ENCODE data around the gene SLC30A4.

SLC30A4 gene

DNA sequence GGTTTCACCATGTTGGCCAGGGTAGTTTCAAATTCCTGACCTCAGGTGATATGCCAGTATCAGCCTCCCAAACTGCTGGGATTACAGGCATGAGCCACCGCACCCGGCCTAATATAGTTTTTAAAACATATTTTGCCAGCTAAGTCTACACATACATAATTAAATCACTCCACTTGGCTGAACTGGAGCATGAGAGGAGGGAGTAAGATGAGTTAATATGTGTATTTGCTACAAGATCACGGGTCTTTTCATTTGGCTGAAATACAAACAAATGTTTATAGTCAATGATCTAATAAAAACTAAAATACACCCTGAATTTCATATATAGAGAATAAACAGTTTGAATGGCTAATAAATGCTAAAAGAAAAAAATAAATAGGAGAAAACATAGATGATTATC, 25.3 kb downstream of the SLC30A4 start:
- H3K9me3 ChIP-seq (ENCODE audit: severe bottlenecking): no peaks in the 10 kb centered on the region
- H3K4me3 ChIP-seq (ENCODE audit: severe bottlenecking): no peak overlapping the region
- H3K27me3 ChIP-seq (ENCODE audit: insufficient read depth, poor library complexity, severe bottlenecking): no peaks in the 10 kb centered on the region
- no peak overlapping the region for H3K27ac ChIP-seq (ENCODE audit: poor library complexity, severe bottlenecking)
- no peak for DNase-seq (ENCODE audit: low spot score)
- no peak for ATAC-seq (ENCODE audit: low read depth)
- no peaks in the 10 kb centered on the region for H3K36me3 ChIP-seq (ENCODE audit: low read depth)
- TF ChIP-seq, protein P1, sequence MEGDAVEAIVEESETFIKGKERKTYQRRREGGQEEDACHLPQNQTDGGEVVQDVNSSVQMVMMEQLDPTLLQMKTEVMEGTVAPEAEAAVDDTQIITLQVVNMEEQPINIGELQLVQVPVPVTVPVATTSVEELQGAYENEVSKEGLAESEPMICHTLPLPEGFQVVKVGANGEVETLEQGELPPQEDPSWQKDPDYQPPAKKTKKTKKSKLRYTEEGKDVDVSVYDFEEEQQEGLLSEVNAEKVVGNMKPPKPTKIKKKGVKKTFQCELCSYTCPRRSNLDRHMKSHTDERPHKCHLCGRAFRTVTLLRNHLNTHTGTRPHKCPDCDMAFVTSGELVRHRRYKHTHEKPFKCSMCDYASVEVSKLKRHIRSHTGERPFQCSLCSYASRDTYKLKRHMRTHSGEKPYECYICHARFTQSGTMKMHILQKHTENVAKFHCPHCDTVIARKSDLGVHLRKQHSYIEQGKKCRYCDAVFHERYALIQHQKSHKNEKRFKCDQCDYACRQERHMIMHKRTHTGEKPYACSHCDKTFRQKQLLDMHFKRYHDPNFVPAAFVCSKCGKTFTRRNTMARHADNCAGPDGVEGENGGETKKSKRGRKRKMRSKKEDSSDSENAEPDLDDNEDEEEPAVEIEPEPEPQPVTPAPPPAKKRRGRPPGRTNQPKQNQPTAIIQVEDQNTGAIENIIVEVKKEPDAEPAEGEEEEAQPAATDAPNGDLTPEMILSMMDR (IDR thresholded peaks at IDR 0.05; ENCODE audit: poor library complexity, severe bottlenecking): no peak
- peaks cover 4% of the 10 kb centered on the region for H3K4me1 ChIP-seq (ENCODE audit: insufficient read depth, poor library complexity, severe bottlenecking)

DNA sequence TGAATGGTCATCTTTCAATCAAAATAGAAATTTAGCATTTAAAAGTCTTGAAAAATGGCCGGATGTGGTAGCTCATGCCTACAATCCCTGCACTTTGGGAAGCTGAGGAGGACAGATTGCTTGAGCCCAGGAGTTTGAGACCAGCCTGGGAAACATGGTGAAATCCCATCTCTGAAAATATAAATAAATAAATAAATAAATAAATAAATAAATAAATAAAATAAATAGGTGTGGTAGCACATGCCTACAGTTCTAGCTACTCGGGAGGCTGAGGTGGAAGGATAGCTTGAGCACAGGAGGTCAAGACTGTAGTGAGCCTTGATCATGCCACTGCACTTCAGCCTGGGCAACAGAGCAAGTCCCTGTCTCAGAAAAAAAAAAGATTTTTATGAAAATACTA, 25.9 kb downstream of the SLC30A4 start:
- Histone ChIP-seq H3K36me3 (ENCODE audit: low read depth) (no peaks in the 10 kb centered on the region), H3K4me1 (ENCODE audit: insufficient read depth, poor library complexity, severe bottlenecking) (peaks cover 4% of the 10 kb centered on the region), H3K27ac (ENCODE audit: poor library complexity, severe bottlenecking) (no peak overlapping the region), H3K27me3 (ENCODE audit: insufficient read depth, poor library complexity, severe bottlenecking) (no peaks in the 10 kb centered on the region), H3K9me3 (ENCODE audit: severe bottlenecking) (no peaks in the 10 kb centered on the region), H3K4me3 (ENCODE audit: severe bottlenecking) (no peak overlapping the region)
- DNase-seq (ENCODE audit: low spot score) (no peak), ATAC-seq (ENCODE audit: low read depth) (no peak)
- TF ChIP-seq, protein P1 (IDR thresholded peaks at IDR 0.05; ENCODE audit: poor library complexity, severe bottlenecking): no peak

DNA sequence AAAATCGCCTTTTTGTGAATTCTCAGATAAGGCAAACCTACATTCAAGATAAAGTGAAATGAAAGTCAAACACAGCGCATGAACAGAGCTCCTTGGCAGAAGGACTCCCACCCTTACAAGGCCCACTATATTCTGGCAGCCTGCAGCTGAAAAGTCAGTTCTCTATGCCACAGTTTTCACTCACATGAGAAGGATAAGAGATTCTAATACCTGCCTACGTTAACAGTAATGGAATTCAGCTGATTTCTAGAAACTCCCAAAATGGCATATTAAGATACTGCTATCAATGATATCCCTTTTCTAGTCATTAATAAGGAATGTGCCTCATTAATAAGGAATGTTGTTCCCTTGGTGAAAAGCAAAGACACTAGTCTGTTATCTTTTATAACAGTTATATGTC, 27.0 kb downstream of the SLC30A4 start:
- DNase-seq (ENCODE audit: low spot score) (no peak), ATAC-seq (ENCODE audit: low read depth) (no peak)
- Histone ChIP-seq H3K9me3 (ENCODE audit: severe bottlenecking) (no peaks in the 10 kb centered on the region), H3K27me3 (ENCODE audit: insufficient read depth, poor library complexity, severe bottlenecking) (no peaks in the 10 kb centered on the region), H3K36me3 (ENCODE audit: low read depth) (no peaks in the 10 kb centered on the region), H3K27ac (ENCODE audit: poor library complexity, severe bottlenecking) (no peak overlapping the region), H3K4me1 (ENCODE audit: insufficient read depth, poor library complexity, severe bottlenecking) (peaks cover 4% of the 10 kb centered on the region), H3K4me3 (ENCODE audit: severe bottlenecking) (no peak overlapping the region)
- TF ChIP-seq, protein P1 (IDR thresholded peaks at IDR 0.05; ENCODE audit: poor library complexity, severe bottlenecking): no peak

- TF ChIP-seq, protein P1 (IDR thresholded peaks at IDR 0.05; ENCODE audit: poor library complexity, severe bottlenecking): no peak
- ATAC-seq (ENCODE audit: low read depth) (no peak), DNase-seq (ENCODE audit: low spot score) (no peak)
- H3K4me1 ChIP-seq (ENCODE audit: insufficient read depth, poor library complexity, severe bottlenecking): no peaks in the 10 kb centered on the region
- H3K9me3 ChIP-seq (ENCODE audit: severe bottlenecking): no peaks in the 10 kb centered on the region
- H3K27ac ChIP-seq (ENCODE audit: poor library complexity, severe bottlenecking): no peak overlapping the region
- peaks cover 11% of the 10 kb centered on the region for H3K36me3 ChIP-seq (ENCODE audit: low read depth)
- H3K27me3 ChIP-seq (ENCODE audit: insufficient read depth, poor library complexity, severe bottlenecking): no peaks in the 10 kb centered on the region
- no peak overlapping the region for H3K4me3 ChIP-seq (ENCODE audit: severe bottlenecking)
Measured at GRCh38 chr15:45489690-45490238, 32.8 kb downstream of the SLC30A4 start.

DNA sequence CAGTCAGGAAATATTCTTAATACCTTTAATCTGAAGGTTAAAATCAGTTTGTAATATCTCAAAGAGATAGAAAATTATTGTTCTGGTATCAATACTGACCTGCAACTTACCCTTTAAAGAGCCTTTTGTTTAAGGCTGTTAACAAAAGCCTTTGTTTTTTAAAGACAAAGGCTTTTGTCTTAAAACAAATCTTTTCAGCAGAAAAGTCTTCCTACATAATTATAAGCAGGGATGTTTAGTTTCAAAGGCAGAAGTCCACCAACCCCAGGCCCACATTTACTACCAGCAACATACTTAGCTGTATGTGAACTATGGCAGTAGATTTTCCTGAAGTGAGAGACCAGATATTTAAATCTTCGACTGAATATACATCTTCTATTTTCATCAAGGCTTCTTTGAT, 36.2 kb downstream of the SLC30A4 start:
- Histone ChIP-seq H3K4me3 (ENCODE audit: severe bottlenecking) (no peak overlapping the region), H3K36me3 (ENCODE audit: low read depth) (peaks cover 11% of the 10 kb centered on the region), H3K27ac (ENCODE audit: poor library complexity, severe bottlenecking) (no peak overlapping the region), H3K4me1 (ENCODE audit: insufficient read depth, poor library complexity, severe bottlenecking) (no peaks in the 10 kb centered on the region), H3K9me3 (ENCODE audit: severe bottlenecking) (no peaks in the 10 kb centered on the region), H3K27me3 (ENCODE audit: insufficient read depth, poor library complexity, severe bottlenecking) (no peaks in the 10 kb centered on the region)
- ATAC-seq (ENCODE audit: low read depth) (no peak), DNase-seq (ENCODE audit: low spot score) (no peak)
- TF ChIP-seq, protein P1 (IDR thresholded peaks at IDR 0.05; ENCODE audit: poor library complexity, severe bottlenecking): no peak
